GM18907 (cell line): ENCODE results near the gene LPAR2.

Experiments
- ATAC-seq: cut with Tn5 transposase; IDR thresholded peaks from one replicate; pipeline ENCODE4 v1.9.1; 2021; ENCODE audit warnings: mild to moderate bottlenecking, moderate library complexity; ENCODE audit not compliant: unreplicated experiment

LPAR2 gene

GRCh38 chr19:19654441-19654840 is 26.4 kb upstream of the LPAR2 start:
- no peak for ATAC-seq

GRCh38 chr19:19653597-19654147 is 25.7 kb upstream of the LPAR2 start:
- no peak for ATAC-seq

GRCh38 chr19:19652482-19653295 is 24.7 kb upstream of the LPAR2 start:
- no peak for ATAC-seq

DNA sequence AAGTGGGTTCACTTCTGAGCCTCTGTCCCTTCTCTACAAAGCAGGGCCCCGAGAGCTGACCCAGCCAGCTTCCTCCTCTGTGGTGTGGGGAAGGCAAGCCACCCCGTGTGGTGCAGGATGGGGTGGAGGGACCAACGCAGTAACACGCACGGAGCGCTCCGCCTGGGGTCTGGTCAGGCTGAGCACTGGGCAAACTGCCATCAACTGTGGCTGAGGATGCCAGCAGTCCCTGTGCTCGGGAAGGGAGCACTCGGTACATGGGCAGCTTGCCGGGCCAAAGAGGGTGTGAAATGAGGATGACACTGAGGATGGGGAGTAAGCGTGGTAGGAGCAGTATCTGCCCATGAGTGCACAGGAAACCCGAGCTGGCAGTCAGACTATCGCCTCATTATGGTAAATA is 23.1 kb upstream of the LPAR2 start:
- no peak for ATAC-seq

GRCh38 chr19:19650331-19650730 is 22.3 kb upstream of the LPAR2 start:
- no peak for ATAC-seq

DNA sequence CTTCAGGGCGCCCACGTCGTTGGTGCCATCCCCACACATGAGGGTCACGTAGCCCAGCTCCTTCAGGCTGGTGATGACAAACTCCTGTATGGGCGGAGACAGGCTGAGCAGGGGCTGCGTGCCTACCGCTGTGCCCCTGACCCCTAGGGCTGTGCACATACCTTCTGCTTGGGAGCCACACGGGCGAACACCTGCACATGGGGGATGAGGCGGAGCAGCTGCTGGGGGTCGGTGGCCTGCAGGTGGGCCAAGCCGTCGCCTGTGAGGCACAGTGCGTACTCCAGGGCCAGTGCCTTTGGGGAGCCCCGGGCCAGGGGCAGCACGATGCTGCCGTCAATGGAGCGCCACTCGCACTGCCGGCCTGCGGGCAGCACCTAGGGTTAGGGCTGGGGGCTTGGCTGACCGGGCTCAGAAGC is 21.6 kb upstream of the LPAR2 start:
- ATAC-seq, result no peak

DNA sequence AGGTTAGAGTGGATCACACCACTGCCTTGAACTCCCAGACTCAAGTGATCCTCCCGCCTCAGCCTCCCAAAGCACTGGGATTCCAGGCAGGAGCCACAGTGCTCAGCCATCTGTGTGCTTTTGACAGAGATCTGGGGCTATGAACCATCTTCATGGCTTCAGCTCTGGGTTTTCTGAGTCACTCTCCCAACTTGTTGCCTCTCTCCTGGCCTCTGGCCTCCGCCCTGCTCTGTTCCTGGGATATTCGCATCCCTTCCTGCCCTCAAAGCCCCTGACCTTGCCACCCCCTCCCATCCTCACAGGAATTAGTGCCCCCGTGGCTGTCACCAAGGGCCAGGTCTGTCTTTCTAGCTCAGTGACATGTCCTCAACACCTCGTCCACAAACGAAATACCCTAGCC is 21.1 kb upstream of the LPAR2 start:
- no peak for ATAC-seq

GRCh38 chr19:19647037-19647835 is 19.2 kb upstream of the LPAR2 start:
- no peak for ATAC-seq

DNA sequence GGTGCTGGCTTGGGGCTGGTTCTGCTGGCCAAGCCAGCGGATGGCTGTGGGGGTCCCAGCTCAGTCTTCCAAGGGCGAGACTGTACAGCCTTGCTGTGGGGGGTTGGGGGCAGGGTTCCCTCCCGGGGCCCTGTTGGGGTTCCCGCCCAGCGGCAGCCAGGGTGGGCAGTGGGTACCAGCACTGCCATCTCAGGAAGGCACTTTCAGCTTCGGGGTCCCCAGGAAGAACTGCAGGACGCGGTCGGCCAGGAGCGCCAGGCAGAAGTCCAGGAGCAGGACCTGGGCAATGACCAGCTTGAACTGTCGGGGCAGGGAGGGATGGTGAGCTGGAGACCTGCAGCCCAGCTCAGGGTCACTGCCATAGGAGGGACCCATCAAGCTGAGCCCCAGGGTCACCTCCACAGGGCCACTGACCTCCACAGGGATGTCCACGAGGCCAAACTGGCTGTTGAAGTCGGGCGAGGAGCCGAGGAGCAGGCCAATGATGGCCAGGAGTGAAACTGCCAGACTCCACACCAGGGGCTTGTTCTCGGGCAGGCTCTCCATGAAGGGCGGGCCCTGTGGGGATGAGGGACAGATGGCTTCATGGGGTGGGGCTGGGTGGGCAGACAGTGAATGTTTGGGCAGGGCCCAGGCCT is 17.3 kb upstream of the LPAR2 start:
- ATAC-seq, result no peak

DNA sequence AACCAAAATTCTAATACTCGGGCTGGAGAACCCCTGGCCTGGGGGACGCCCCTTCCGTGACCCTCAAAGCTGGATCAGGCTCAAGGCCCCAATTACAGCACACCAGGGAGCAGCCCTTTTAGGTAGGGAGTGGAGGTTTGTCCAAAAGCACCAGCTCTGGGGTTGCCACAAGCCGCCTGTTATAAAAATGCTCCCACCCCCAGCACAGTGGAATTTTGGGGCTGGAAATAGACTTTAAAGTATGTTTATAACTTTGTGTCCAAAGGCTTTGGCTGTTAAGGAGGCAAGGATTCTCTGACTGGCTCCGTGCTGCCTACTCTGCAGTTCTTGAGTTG is 16.0 kb upstream of the LPAR2 start:
- no peak for ATAC-seq

DNA sequence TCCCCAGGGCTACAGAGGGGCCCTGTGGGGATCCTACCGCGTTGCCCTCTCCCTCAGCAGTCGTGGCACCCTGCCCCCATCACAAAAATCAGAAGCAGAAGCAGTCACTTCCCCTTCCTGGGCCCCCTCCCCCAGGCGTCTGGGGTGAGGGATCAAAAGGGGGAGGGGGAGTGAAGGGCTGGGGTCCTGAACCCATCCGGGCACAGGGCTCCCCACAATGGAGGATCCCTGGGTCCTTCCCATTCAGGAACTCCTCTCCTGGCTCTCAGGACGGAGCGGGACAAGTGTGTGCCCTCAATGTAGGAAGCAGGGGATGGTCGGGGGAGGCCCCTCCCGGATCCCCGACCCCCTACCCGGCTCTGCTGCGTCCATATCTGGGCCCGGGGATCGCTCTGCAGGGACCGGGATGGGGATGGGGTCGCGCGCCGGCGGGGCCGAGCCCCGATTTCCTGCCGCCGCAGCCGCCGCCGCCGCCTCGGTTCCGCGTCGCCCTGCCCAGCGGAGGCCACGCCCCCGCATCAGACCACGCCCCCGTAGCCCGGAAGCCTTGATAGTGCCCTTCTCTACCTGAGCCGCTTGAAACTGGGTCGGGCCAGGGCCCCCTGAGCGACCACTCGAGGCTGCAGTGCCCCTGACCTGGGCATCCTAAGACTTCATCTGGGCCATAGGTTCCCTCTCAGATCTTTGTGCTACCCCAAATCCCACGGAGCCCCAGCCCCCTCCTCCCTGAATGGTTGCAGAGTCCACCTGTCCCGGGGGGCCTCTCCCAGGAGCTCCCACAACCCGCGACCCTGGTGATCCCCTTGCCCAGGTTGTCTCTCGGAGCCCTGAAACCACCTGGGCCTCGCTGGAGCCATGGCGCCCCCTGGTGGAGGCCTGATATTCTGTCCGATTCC is 15.4 kb upstream of the LPAR2 start, which contains the start of gene GMIP:
GMIP (minus strand) TSS at position 500 of the 896 bp plus-strand sequence; CDS start at position 372, 128 bp downstream.
- ATAC-seq, result peak; percentile 74

DNA sequence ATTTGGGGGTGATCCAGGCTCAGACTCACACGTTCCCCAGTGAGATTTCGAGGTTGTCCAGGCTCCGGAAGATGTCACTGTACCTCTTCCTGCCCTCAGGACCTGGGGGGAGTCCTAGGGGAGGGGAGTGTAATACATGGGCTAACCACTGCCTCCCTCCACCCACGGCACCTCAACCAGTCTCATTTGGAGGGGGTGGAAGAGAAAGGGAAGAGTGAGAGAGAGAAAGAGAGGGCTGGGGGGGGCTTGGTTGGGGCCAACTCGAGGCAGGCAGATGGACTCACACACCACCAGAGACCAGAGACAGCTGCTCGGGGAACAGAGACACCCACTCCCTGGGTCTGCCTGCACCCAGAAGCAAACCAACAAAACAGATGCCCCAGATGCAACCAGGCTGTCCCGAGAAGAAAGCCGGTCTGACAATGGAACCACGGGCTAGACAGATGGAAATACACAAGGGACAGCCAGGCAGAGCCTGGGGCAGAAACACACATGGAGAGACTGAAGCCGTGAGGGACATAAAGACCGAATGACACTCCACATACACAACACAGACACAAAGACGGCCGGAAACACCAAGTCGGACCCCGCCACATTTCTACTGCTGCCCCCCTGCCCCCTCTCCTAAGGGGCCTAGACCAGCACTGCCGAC is 14.6 kb upstream of the LPAR2 start:
- ATAC-seq, result peak; percentile 18

DNA sequence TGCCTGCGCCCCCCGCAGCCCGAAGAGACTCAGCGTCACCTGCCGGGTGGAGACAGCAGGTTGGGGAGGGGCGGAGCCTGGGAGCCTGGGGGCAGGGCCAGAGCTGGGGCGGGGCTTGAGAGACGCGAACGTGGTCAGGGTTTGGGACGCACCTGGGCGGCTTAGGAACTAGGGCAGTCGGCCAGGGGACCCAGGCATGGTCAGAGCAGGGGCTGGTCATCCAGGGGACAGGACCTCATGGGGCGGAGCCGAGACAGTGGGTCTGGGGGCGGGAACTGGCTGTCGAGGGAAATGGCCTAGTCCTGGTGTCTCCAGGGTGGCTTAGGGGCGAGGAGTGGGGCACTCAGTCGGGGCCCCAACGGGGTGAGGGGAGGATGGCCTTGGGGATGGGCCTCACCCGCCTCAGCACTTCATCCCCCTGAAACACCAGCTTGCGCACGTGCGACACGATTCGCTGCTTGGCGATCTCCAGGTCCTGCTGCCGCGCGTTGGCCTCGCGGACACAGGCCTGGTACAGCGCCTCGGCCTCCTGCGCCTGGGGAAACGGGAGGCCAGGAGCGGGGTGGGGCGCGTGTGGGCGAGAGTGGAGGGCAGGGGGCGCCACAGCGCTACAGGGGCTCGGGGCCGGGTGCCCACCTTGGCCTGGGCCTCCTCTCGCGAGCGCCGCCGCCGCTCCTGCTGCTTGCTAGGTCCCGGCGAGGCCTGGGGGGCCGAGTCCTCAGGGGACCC is 9.7 kb upstream of the LPAR2 start:
- no peak for ATAC-seq

GRCh38 chr19:19637186-19637522 is 9.1 kb upstream of the LPAR2 start:
- no peak for ATAC-seq

DNA sequence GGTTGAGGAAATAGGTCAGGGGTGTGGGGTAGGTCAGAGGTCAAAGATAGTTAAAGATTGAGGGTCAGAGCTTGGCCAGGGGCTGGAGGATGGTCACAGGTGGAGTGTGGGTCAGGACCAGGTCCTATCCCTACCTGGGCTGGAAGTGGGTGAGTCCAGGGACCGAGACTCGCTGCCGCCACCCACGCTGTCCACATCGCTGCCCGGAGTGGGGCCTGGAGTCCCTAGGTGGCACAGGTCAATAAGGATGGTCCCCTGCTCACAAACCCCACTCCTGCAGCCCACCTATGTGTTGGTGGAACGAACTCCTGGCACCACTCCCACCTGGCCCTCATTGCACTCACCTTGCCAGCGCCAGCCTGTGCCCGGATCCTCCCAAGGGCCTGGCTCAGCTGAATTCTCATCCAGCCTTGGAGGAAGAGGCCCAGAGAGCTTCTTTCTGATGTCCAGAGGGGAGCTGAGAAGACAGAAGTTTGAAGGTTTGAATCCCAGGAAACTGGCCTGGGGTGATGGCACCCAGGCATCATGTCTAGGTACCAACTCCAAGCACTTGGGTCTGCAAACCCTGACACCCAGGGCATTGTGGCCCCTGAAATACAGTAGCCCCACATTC is 8.7 kb upstream of the LPAR2 start:
- ATAC-seq, result no peak

GRCh38 chr19:19635313-19635702 is 7.3 kb upstream of the LPAR2 start:
- no peak for ATAC-seq

- no peak for ATAC-seq
Measured at GRCh38 chr19:19634516-19635312, 6.7 kb upstream of the LPAR2 start.
